IMR-90 (cell line): ENCODE data around the gene STK33.

Experiments used
- BHLHE40 ChIP-seq: fragments of 150-350 bp; IDR thresholded peaks from 2 replicates; pipeline ENCODE4 v1.6.1; 2016; ENCODE audit warnings: mild to moderate bottlenecking, low read depth, low read length
- CEBPB ChIP-seq: IDR thresholded peaks from 2 replicates; pipeline ENCODE4 v1.6.1; 2012; ENCODE audit warnings: low read depth, low read length, improper control_type of control experiment
- CHD1 ChIP-seq: IDR thresholded peaks from 2 replicates; pipeline ENCODE4 v1.6.1; 2012; ENCODE audit warnings: low read depth, low read length, improper control_type of control experiment
- CTCF ChIP-seq: conservative IDR thresholded peaks from 2 replicates; pipeline ENCODE4 v1.5.1; 2012; ENCODE audit warnings: mild to moderate bottlenecking, low read depth, low read length, improper control_type of control experiment
- FOS ChIP-seq: fragments of 150-350 bp; IDR thresholded peaks from 2 replicates; pipeline ENCODE4 v1.6.1; 2016; ENCODE audit warnings: low read depth, low read length
- MAFK ChIP-seq: IDR thresholded peaks from 2 replicates; pipeline ENCODE4 v1.6.1; 2012; ENCODE audit warnings: low read depth, low read length, improper control_type of control experiment
- MXI1 ChIP-seq: IDR thresholded peaks from 2 replicates; pipeline ENCODE4 v1.6.1; 2012; ENCODE audit warnings: low read depth, mild to moderate bottlenecking, low read length, moderate library complexity, borderline replicate concordance
- NFE2L2 ChIP-seq: fragments of 150-350 bp; IDR thresholded peaks from 2 replicates; pipeline ENCODE4 v1.6.1; 2016; ENCODE audit warnings: low read depth, mild to moderate bottlenecking, low read length
- POLR2A ChIP-seq: IDR thresholded peaks from 2 replicates; pipeline ENCODE4 v1.6.1; 2012; ENCODE audit warnings: mild to moderate bottlenecking, low read depth, low read length
- RAD21 ChIP-seq: IDR thresholded peaks from 2 replicates; pipeline ENCODE4 v1.6.1; 2012; ENCODE audit warnings: low read length, improper control_type of control experiment
- RFX5 ChIP-seq: IDR thresholded peaks from 2 replicates; pipeline ENCODE4 v1.8.0; 2012; ENCODE audit warnings: low read depth, mild to moderate bottlenecking, low read length, moderate library complexity
- SMC3 ChIP-seq: fragments of 150-350 bp; IDR thresholded peaks from 2 replicates; pipeline ENCODE4 v1.6.1; 2016; ENCODE audit warnings: low read depth, mild to moderate bottlenecking, antibody characterized with exemption, low read length, moderate library complexity
- TF ChIP-seq, protein P1 (sequence below): fragments of 150-350 bp; IDR thresholded peaks from 2 replicates; pipeline ENCODE4 v1.6.1; 2017; ENCODE audit warnings: mild to moderate bottlenecking, antibody characterized with exemption, low read length, low read depth

DNA sequence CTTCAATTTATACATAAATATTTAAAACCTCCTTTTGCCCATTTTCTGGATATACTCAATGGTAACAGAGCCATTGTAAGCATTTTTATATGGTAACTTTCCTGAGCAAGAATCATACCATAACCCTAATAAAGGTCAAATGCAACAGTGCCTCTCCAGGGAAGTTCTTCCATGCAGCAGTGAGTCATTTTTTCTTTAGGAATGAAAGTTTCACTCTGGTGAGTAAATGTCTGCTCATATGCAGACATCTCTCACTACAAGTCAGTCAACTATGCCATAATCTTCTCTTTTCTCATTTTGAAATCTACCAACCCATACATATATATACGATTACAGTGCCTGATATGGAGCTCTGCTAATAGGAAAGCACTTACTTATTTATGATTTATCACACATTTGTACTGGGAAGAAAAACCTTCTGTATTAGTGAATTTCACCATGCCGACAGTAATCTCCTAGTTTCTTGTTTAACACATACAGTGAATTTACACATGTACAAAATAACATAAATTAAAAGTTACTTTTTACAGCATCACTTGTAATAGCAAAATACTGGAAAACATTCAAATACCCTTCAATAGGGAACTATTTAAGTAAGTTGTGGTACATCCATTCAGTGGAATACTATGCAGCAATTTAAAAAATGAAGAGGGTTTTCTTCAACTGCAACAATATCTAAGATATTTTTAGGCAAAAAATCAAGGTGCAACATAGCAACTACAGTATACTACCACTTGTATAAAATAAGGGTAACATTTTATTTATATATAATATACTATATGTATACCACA lies 16.0 kb downstream of the STK33 start:
- TF ChIP-seq, protein P1, sequence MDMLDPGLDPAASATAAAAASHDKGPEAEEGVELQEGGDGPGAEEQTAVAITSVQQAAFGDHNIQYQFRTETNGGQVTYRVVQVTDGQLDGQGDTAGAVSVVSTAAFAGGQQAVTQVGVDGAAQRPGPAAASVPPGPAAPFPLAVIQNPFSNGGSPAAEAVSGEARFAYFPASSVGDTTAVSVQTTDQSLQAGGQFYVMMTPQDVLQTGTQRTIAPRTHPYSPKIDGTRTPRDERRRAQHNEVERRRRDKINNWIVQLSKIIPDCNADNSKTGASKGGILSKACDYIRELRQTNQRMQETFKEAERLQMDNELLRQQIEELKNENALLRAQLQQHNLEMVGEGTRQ = no peak
- TF ChIP-seq CTCF (no peak), POLR2A (no peak), MAFK (no peak), RAD21 (no peak), CHD1 (no peak), CEBPB (no peak), NFE2L2 (no peak), SMC3 (no peak), MXI1 (no peak), RFX5 (no peak), BHLHE40 (no peak), FOS (no peak)
